Right lobe of liver (tissue), 6 donors: ENCODE measurements around the gene DLG4. TPM values are rescaled to one million over a fixed set of nuclear protein-coding genes. Genes with fewer than 3 reads are reported as not detected.

ENCODE experiments used
- ATAC-seq, 4 donors: fragments of 200-7000 bp; cut with Tn5 transposase; one replicate each; pipeline ENCODE4 v1.9.1; 2020; ENCODE audit warnings: mild to moderate bottlenecking in 4 of 4, moderate library complexity in 4 of 4
- DNase-seq, 3 donors: peaks; one replicate each; pipeline ENCODE4 v3.0.0-alpha.2; 2020
- H3K27ac ChIP-seq, 3 donors: fragments of 200-600 bp; one replicate each; pipeline ENCODE4 v1.8.0; 2022
- H3K27me3 ChIP-seq, 2 donors: fragments of 200-600 bp; one replicate each; pipeline ENCODE4 v1.8.0; 2022
- H3K36me3 ChIP-seq, 4 donors: fragments of 200-600 bp; sonication (generic) in 1 of 4; one replicate each; pipeline versions ENCODE4 v1.5.1 to v1.8.0; 2017 to 2022; ENCODE audit warnings: control low read depth in 1 of 4
- H3K4me1 ChIP-seq, 4 donors: fragments of 200-600 bp; sonication (generic) in 1 of 4; one replicate each; pipeline versions ENCODE4 v1.5.1 to v1.8.0; 2017 to 2022; ENCODE audit warnings: control low read depth in 1 of 4
- H3K4me3 ChIP-seq, 3 donors: fragments of 200-600 bp; one replicate each; pipeline ENCODE4 v1.8.0; 2022
- H3K9me3 ChIP-seq, 4 donors: fragments of 200-600 bp; sonication (generic) in 1 of 4; one replicate each; pipeline versions ENCODE4 v1.5.1 to v1.8.0; 2017 to 2022; ENCODE audit warnings: control low read depth in 1 of 4
- POLR2A ChIP-seq: fragments of 450-650 bp; IDR thresholded peaks from one replicate; pipeline ENCODE4 v1.6.1; 2017; ENCODE audit warnings: antibody characterized with exemption, mild to moderate bottlenecking
- WGBS: methylation state at CpG from one replicate; pipeline ENCODE4 v1.1.6; 2018; ENCODE audit warnings: low coverage, low lambda C conversion rate; ENCODE audit not compliant: insufficient coverage; ENCODE audit errors: missing lambda C conversion rate; 5-methylcytosine and 5-hydroxymethylcytosine counted together
- intact Hi-C, 2 donors: fragments of 100-400 bp; cut with DNase I; formaldehyde crosslinking; loops; one replicate each; pipeline versions ENCODE4 v1.11.2 to v1.14.1; 2022
- total RNA-seq, 6 experiments: library from RNA; depleted of rRNA in 2 of 6; stranded (reverse); fragments of >200 nt in 2 of 6; fragmentation: NEBNext Ultra II Directional in 3 of 6; extraction: Animal tissue kit (Norgen Biotek cat#: 25700) in 3 of 6; gene quantifications; one replicate each; pipeline versions ENCODE4 v1.1.0 to v1.2.4, GENCODE V29; 2016 to 2023
- TF ChIP-seq, protein P1 (sequence below), 4 donors: fragments of 200-600 bp in 3 of 4; fragments of 450-650 bp in 1 of 4; IDR thresholded peaks; one replicate each; pipeline versions ENCODE4 v1.5.1 to v1.8.0; 2016 to 2022; ENCODE audit warnings: antibody characterized with exemption in 4 of 4, mild to moderate bottlenecking in 2 of 4
- donor health status: DM: no; HTN: yes; CAD: no.
- donor health status: DM: no; HTN: no; CAD: no.
- donor health status: DM: no; HTN: no; CAD: no.
- donor health status: DM: no; HTN: yes; CAD: no.
- donor health status: DM: no; HTN: yes; CAD: no.

The DLG4 gene
- total RNA-seq, 6 experiments from 2014 or later = 3.0 to 6.4 (median 4.1) TPM

DNA sequence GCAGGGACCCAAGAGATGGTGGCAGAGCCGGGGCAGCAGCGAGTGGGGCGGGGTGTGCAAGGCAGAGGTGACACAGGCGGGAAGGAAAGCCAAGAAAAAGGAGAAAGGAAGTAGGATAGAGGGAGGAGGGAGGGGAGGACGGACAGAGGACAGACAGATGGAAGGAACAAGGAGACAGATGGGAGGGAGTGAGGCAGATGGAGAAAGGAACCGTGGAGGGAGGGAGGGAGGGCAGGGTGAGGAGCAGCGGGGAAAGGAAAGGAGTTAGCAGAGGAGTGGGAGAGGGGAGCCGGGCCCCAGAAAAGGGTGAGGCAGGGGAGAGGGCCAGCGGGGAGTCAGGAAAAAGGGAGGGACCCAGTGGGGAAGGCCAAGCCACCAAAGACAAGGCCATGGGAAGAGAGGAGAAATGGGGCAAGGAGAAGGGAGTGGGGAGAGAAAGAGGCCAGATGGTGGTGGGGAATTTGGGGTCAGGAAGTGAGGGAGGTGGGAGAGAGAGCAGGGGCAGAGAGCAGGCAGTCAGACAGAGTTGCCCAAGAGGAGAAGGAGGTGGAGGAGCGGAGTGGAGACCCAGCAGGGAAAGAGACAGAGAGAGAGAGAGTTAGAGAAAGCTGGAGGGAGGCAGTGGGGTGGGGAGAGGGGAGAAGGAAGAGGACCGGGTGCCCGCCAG lies 27.2 kb downstream of the DLG4 start:
- no peak for TF ChIP-seq POLR2A
- TF ChIP-seq, protein P1, sequence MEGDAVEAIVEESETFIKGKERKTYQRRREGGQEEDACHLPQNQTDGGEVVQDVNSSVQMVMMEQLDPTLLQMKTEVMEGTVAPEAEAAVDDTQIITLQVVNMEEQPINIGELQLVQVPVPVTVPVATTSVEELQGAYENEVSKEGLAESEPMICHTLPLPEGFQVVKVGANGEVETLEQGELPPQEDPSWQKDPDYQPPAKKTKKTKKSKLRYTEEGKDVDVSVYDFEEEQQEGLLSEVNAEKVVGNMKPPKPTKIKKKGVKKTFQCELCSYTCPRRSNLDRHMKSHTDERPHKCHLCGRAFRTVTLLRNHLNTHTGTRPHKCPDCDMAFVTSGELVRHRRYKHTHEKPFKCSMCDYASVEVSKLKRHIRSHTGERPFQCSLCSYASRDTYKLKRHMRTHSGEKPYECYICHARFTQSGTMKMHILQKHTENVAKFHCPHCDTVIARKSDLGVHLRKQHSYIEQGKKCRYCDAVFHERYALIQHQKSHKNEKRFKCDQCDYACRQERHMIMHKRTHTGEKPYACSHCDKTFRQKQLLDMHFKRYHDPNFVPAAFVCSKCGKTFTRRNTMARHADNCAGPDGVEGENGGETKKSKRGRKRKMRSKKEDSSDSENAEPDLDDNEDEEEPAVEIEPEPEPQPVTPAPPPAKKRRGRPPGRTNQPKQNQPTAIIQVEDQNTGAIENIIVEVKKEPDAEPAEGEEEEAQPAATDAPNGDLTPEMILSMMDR (IDR thresholded peaks at IDR 0.05) = no peak
- no peak overlapping the region for H3K27ac ChIP-seq
- intact Hi-C loops = no loop called here
- H3K27me3 ChIP-seq = no peaks in the 10 kb centered on the region
- no peaks in the 10 kb centered on the region for H3K36me3 ChIP-seq
- no peaks in the 10 kb centered on the region for H3K4me1 ChIP-seq
- no peak for ATAC-seq
- 82% methylated on average over 10 of the region's 12 CpGs for WGBS
- H3K9me3 ChIP-seq = no peaks in the 10 kb centered on the region
- DNase-seq = peak in 1 of 3 donors; percentile 31
- no peak overlapping the region for H3K4me3 ChIP-seq

DNA sequence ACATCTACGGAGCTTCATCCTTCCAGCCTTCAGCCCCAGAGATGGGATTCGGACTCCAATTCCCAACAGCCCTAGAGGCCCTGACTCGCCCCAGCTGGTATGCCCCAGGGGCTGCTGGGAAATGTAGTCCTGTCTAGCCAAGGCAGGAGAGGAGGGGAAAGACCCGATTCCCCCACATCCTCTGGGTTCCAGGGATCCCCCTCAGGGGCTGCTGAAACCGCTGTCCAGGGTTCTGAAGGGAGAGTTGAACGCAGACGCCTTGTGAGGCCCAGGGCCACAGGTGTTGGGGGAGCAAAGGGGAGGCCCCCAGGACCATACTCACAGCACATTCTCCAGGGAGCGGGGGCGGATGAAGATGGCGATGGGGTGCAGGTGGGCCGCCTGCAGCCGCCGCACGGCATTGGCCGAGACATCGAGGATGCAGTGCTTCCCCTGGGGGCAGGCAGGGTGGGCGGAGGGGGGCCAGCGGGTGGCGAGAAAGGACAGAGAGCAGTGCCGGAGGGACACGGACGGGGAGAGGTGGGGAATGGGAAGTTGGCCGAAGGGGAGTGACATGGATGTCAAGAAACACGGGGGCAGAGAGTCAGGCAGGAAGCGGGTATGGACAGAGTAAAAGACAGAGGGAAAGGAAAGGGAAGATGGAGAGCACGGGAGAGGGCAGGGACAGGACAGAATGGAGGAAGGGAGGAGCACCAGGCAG lies 27.9 kb downstream of the DLG4 start:
- Histone ChIP-seq H3K27me3 (no peaks in the 10 kb centered on the region), H3K36me3 (no peaks in the 10 kb centered on the region), H3K4me1 (no peaks in the 10 kb centered on the region), H3K4me3 (no peak overlapping the region), H3K27ac (no peak overlapping the region), H3K9me3 (no peaks in the 10 kb centered on the region)
- intact Hi-C loops = no loop called here
- DNase-seq = peak in 2 of 3 donors; percentile 67 to 71
- WGBS = 64% methylated on average over 20 of the region's 26 CpGs
- TF ChIP-seq POLR2A = no peak
- TF ChIP-seq, protein P1 (IDR thresholded peaks at IDR 0.05) = no peak
- peak; percentile 85 to 87 (median 86) for ATAC-seq

DNA sequence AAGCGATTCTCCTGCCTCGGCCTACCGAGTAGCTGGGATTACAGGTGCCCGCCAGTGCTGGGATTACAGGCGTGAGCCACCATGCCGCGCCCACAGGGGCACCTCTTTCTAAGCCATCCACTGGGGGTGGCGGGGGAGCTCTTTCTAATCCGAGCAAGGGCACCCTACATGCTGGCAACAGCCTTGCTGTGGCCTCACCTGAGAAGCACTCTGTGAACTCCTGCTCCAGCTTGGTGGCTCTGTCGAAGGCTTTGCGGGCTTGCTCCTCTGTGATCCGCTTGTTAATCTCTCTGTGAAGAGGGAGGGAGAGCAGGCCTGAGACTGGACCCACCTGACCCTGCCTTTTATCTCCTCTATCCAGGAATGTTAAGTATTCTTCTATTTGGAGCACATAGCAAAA lies 28.6 kb downstream of the DLG4 start:
- no peaks in the 10 kb centered on the region for H3K4me1 ChIP-seq
- H3K4me3 ChIP-seq = no peak overlapping the region
- WGBS = 69% methylated on average over 3 of the region's 12 CpGs
- no peak overlapping the region for H3K27ac ChIP-seq
- H3K27me3 ChIP-seq = no peaks in the 10 kb centered on the region
- ATAC-seq (no peak), DNase-seq (peak in 2 of 3 donors; percentile 37 to 45)
- no peak for TF ChIP-seq POLR2A
- TF ChIP-seq, protein P1 (IDR thresholded peaks at IDR 0.05) = no peak
- H3K9me3 ChIP-seq = no peaks in the 10 kb centered on the region
- no peaks in the 10 kb centered on the region for H3K36me3 ChIP-seq
- intact Hi-C loops = no loop called here

DNA sequence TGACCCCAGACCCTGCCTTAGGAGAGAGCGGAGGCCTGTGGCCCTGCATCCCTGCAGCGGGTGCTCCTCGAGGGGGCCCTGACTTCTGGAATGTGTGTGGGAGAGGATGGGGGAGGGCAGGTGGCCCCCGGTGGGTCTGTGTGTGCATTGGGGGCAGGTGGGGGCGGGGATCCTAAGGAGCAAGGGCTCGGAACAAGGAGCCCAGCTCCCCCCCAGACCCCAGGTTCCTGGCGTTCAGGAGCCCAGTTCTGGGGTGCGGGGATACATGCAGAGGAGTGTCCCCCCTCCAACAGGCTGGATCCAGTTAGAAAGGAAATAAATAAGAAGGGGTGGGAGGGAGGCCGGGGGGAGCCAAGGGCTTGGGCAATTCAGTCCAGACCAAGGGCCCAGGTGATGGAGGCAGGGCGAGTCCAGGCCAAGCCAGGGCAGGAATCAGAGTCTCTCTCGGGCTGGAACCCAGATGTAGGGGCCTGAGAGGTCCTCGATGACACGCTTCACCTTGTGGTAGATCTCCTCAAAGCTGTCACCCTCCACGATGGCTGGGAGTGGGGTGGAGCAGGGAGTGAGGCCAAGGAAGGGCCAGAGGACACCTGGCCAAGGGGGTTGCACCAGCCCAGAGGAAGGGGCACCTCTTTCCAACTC lies 29.2 kb downstream of the DLG4 start:
- Histone ChIP-seq H3K36me3 (no peaks in the 10 kb centered on the region), H3K4me3 (no peak overlapping the region), H3K4me1 (no peaks in the 10 kb centered on the region), H3K27ac (no peak overlapping the region), H3K27me3 (no peaks in the 10 kb centered on the region), H3K9me3 (no peaks in the 10 kb centered on the region)
- intact Hi-C loops = no loop called here
- ATAC-seq = no peak
- peak in 1 of 3 donors; percentile 44 for DNase-seq
- no peak for TF ChIP-seq POLR2A
- TF ChIP-seq, protein P1 (IDR thresholded peaks at IDR 0.05) = no peak
- WGBS = 90% methylated on average over 4 of the region's 14 CpGs
